NCI-H146 treated with DMSO at 0.1 percent for 48 hours (cell line): ENCODE measurements around the gene CARD19.

Experiments used
- DNase-seq: peaks from one replicate; lab custom pipeline; 2025; ENCODE audit not compliant: unreplicated experiment; lab: John Stamatoyannopoulos, UW

CARD19 gene, protein sequence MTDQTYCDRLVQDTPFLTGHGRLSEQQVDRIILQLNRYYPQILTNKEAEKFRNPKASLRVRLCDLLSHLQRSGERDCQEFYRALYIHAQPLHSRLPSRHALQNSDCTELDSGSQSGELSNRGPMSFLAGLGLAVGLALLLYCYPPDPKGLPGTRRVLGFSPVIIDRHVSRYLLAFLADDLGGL

DNA sequence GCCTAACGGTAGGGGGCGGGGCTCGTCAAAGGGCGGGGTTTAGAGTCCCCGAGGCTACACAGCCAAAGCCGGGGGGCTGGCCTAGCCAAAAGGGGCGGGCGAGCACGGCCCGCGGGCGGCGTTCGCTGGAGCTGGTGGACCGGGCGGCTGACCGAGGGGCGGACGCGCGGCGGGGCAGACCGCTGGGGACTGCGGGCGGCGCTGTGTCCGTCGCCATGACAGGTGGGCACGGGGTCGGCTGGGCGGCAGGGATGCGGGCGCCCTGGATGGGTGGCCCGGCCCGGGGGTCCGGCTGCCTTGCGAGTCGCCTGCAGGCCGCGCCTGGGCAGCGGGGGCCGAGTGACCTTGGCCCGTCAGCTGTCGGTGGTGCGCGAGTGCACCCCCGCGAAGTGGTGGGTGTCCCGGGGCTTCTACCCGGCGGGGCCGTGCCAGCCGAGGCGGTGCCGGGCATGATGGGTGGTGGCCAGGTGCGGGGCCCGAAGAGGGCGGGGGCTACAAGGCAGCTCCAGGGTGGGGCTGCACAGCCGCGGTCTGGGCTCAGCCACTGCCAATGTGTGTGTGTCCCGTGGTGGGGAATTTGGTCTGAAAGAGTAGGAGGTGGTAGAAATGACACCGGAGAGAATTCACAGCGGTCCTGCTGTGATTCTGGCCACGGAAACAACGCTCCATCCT lies at the start of gene CARD19:
CARD19 (plus strand) TSS at position 87 of the 672 bp plus-strand sequence; CDS start at position 216, 129 bp downstream.
- no peak for DNase-seq

DNA sequence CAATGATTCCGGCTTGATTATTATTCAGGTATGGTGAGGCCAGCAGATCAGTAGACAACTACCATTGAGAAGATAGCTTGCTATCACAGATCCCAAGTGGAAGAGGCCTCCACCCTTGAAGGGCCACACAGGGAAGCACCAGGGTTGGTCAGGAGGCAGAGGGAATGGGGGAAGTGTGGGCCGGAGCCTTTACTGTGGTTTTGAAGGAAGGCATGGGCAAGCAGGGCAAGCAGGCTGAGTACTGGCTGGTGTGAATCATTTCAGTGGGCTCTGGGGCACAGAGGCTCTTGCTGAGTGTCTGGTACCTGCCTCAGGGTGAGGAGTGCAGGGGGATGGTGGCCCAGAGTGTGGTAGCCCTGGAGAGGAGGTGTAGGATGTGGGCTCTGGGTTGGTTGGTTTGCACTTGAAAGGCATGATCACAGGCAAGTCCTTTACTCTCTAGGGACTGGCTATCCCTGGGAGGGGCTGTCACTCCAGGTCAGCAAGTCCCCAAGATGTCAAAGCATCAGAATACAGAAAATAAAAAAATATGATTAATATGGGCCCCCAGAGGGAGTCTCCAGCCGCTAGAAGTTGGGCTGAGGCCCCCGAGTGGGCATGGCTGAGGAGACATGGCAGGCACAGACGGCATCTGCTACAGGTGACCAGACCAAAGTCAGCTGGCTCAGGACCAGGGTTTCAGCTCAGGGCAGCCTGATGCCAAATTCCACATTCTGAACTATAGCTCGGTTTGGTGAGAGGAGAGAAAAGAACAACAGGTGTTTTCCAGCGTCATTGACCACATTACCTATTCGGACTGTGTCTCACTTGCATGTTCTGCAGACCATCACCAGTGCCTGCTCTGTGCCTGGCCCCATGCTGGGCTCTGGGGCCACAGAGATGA lies 47.2 kb upstream of the CARD19 start:
- no peak for DNase-seq

DNA sequence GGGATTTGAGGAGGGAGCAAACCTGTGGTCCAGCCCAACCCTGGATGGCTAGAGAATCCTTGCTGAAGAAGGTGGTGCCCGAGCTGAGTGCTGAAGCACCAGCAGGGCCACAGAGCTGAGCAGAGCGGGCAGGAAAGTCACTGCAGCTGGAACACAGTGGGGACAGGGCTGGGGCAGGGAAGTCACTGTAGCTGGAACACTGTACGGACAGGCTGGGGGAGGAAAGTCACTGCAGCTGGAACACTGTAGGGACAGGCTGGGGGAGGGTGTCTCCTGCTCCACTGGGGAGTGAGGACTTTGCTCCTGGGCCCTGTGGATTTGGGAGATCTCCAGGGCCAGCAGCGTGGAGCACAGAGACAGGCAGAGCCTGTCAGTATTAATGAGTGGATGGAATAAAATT lies 46.5 kb upstream of the CARD19 start:
- no peak for DNase-seq

DNA sequence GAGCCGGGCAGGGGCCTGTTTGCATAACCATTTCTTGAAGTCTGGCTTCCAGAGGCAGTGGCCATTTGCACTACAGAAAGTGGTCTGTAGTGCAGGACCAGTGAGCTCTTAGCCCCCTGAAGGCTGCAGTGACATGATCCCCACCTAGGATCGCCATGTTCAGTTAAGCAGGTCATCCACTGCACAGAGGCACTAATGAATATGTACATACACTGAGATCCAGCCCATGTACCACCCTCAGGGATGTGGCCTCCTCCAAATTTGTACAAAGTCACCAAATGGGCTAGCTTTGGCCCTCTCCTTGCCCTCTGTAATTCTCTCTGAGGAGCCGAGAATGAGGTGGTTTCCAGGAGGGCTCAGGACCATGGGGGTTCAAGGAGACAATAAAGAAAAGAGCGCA lies 45.8 kb upstream of the CARD19 start:
- DNase-seq, result no peak

DNA sequence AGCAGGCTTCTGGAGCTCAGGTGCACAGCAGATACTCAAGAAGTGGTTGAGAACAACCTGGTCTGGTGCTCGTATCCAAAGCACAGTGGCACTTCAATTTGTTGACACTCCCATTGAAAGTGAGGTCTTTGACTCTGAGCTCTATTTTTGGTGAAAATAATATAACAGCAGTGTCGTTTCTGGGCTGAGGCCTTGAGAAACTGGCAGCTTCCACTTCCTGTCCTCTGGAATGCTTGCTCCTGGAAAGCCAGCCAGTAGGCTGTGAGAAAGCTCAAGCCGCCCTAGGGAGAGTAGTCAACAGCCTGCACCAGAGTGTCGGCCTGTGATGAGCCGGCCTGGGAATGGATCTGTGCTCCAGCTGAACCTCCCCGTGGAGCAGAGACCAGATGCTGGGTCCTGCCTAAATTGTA lies 44.3 kb upstream of the CARD19 start:
- no peak for DNase-seq

DNA sequence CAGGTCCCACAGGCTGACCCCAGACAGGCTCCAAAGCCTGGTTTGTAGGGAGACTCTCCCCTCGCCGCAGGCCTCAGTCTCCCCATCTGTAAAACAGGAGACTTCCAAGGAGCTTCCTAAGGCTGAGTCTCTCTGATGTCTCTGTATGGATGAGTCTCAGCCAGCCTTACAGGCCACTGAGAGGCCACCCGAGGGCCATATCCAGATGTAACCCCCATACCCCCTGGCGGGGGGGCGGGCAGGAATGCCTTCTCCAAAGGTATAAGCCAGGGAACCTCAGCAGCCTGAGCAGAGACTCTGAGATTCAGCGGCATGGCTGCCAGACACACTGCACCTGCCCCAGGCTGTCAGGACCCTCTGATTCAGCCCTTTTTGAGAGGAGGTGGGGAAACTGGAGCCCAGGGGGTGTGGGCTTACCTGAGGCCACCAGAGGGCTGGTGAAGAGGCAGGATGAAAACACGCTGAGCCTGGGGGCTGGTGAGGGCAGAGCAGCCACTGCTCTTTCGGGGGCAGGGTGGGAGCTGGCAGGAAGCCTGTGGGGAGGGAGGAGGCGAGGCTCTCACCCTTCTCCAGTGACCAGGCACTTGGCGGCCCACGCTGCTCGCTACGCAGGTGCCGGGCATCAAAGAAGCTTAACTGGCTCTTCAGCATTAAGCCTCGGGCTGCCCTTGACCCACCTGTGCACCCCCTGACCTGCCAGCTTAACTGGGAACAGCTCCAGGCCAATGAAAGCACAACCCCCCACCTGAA lies 43.1 kb upstream of the CARD19 start:
- no peak for DNase-seq

DNA sequence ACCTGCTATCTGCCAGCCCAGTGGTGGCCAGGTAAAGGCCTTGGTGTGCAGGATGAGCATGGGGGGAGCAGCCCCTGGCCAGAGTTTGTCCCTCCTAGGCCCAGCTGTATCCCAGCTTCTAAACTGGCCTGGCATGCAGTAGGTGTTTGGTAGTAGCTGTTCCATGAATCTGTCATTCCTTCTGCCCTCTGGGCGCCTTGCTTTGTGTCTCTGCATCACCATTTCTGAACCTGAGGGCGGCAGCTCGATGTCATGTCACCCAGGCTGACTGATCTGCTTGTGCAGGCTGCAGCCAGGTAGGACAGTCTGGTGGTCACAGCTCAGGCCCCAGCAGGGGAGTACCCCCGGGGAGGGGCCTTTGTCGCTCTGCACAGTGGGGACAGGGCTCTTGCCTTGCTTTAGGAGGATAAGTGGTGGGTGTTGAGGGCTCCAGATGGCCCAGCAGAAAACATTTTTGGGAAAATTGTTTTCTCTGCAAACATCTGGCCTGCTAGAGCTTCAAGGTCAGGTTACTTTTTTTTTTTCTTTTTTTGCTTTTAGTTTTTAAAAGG lies 42.2 kb upstream of the CARD19 start:
- DNase-seq, result no peak

DNA sequence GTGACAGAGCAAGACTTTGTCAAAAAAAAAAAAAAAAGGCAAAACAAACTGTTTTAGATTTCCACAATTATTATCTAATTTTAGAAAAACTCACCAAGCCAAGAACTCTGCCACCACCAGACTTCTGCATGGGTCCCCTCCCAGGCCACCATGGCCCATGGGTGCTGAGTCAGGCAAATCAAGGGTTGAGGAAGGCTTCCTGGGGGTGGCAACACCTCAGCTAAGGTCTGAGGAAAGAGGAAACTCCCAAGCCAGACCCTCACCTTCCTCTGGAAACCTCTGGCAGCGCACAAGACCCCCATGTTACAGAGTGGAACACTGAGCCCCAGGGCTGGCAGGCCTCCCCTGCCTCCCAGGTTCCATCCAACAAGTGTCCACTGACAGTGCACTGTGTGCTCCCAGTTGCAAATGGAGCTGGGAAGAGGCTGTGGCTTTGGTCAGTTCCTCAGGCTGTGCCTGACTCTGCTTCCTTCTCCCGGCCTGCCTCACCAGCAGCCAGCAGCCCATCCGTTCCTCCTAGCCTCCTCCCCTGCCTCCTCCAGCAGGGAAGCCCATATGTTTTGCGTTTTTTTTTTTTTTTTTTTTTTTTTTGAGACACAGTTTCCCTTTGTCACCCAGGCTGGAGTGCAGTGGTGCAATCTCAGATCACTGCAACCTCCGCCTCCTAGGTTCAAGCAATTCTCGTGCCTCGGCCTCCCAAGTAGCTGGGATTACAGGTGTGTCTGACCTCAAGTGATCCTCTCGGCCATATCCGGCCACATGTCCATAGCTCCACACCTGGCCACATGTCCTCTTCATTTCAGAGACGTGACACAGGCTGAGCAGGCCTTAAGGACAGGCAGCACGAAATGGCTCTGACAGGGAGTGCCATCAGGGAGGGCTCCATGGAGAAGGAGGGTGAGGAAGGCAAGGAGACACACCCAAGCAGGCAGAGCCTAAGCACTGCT lies 41.0 kb upstream of the CARD19 start:
- no peak for DNase-seq

DNA sequence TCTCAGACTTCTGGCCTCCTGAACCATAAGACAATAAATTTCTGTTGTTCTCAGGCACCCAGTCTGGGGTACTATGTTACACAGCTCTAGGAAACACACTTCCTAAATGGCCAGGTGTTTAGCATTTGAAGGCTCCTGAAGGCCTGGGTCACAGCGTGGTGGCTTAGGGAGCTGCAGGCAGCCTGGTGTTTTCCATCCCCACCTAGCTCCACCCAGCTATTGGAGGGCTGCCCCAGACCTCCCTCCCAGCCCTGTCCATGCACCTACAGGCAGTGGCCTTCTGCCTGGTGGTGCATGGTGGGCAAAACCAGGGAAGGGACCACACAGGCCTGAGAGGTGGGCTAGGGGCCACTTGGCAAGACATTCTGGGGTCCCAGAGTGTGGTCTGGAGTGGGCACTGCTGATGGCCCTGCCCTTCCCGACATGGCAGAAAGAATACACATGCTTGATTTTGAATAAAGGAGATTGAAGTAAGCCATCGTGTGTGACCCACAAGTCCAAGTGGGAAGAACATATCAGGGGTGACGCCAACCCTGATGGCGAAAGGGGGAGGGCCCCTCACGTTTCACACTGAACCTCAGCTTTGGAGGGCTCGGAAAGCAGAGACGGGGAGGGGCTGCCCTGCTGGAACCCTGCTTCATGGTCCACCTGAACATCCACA lies 38.8 kb upstream of the CARD19 start:
- no peak for DNase-seq

DNA sequence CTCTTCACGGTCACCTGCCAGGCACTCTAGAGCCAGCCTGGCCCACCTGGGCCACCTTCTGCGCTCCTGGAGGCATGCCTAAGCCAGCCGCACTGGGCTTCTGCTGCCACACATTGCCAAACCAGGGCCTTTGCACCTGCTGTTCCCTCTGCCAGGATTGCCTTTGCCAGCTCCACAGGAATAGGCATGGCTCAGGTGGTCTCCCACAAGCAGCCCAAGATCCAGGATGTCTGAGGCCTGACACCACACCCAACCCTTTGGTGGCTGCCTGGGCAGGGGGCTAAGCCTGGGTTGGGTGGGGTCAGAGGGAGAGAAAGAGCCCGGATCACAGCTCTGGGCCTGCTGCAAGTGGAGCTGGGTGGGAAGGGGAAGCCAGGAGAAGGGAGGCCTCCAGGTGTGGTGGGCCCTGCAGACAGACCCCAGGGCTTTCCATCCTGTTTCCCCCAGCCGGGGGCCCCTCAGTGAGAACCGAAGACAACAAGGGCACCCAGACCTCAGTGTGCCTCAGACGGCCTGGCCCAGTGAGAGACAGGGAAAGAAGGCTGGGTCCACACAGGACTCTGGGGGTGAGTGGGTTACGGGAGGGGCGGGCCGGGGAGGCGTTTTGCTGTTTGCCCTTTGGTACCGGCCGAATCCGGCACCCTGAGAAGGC lies 38.2 kb upstream of the CARD19 start:
- no peak for DNase-seq

DNA sequence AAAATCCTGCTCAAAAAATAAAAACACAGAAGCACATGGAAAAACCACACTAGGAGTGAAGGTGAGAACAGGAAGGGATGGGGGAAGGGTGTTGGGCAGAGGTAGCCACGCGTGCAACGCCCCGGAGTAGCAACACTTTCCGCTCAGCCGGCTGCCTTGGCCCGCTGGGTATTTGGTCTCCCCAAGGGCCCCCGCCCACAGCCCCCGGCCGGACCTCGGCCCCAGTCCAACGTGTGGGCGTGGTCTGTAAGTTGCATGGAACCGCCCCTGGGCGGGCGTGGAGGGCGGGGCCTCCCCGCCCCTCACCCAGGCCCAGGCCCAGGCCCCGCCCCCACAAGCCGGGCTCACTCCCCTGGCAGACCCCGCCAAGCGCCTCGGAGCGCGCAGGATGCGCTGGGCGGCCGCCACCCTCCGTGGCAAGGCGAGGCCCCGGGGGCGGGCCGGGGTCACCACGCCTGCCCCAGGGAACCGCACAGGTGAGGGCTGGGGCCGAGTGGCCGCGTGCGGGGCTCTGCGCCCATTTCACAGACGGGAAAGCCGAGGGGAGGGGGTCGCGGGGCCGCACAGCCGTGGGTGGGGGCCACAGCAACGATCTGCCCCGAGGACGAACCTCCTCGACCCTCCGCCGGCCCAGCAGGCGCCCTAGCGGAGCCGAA lies 37.5 kb upstream of the CARD19 start, which contains the start of gene SUSD3:
SUSD3 (plus strand) TSS at position 347 of the 656 bp plus-strand sequence; CDS start at position 389, 42 bp downstream.
- no peak for DNase-seq

DNA sequence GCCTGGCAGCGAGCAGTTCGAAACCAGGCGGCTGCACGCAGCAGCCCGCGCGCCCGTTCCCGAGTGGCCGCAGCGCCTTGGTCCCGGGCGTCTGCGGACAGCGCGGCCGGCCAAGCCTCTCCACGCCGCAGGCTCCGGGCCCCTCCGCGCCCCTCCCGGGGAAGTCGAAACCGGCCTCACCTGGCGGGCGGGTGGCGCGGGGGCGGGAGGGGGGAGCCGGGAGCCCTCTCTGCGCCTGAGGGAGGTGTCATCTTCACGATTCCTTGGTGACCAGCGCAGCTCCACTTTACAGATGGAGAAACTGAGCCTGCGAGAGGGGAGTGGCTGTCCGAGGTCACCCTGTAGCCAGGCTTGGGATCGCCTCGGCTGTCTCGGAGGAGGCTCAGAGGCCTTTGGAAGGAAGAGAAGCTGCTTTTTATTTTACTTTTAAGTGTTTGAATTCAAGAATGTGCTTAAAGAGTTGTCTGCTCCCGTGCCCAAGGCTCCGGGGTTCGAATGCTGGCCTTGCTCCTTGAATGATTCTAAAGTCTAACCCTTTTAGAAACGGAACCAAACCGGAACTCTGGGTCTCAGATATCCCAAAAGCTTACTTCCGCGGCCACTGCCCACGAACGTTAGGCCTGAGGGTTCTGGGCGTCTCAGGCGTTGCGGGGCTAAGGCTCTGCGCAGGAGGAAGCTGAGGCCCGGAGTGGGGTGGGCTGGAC lies 36.9 kb upstream of the CARD19 start:
- no peak for DNase-seq

DNA sequence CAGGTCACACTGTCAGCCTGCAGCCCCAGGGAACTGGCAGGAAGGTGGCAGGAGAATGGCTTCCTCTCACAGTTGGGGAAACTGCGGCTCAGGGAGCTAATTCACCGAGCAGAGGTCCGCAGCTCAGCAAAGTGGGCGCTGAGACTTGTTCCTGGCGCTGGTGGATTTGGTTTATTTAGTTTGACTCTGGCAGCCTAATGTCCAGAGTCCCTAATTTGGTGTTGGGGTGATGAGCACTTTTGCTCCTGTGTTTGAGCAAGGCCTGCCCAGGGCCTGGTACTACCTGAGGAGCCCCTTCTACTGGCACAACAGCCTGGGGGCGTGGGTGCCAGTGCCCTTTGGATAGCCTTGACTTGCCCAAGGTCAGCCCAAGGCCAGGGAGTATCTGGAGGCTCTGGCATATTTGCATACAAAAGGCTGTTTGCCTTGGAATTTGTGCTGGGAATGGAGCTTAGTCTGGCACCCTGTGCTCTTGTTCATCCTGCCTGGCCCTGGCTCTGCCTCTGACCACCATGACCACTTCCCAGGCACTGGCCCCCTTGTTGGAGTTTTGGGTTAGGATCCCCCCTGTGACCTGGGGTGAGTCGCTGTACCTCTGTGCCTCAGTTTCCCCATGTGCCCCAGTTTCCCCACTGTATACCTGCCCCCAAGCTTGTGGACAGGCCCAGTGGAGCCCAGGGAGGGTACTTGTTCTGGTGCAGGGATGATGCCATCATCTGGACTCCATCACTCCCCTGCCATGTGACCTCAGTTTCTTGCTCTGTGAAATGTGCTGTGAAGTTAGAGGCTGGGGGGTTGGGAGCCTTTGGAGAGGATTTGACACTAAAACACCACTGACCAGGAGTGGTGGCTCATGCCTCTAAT lies 36.1 kb upstream of the CARD19 start:
- DNase-seq, result no peak

DNA sequence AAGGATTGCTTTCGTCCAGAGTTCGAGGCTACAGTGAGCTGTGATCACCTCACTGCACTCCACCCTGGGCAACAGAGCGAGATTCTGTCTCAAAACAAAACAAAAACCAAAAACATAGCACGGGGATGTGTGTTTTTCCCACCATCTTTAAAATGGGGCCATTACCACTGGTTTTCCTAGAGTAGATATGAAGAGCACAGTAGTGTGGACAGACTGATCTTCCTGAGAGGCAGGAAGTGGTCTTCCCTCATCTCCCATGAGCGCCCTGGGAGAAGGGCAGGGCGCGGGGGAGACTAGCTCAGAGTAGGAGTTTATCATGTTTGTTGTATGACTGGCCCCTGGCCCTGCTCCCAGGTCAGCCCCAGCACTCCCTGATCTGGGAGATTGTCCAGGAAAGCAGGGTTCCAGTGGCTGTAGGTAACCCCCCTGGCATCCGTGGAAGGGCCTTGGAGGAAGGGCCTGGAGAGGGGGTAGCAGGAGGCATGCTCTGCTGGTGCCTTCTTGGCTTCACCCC lies 35.2 kb upstream of the CARD19 start:
- DNase-seq, result no peak

DNA sequence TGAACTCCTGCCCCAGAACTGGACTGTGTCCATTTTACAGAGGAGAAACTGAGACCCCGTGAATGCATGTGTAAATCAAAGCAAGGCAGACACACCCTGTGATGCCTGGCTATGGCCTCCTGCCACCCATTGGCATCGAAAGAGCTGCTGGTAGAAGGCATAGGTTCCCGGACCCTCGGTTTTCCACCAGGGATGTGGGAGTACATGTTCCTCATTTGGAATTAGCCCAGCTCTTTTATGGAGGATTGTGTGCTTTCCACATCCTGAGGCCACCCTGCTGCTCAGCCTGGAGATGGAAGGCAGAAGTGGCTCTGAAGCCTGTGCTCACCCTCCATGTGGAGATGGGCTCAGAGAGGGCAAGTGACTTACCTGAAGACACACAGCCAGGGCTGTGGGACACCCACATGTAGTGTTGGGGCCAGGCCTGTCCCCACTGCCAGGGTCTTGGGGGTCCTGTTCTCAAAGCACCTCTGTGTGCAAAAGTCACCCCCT lies 34.7 kb upstream of the CARD19 start:
- no peak for DNase-seq
